ENCODE measurements around the gene TTYH3. TPM values are rescaled to one million over a fixed set of nuclear protein-coding genes. Genes with fewer than 3 reads are reported as not detected.
A peak's percentile ranks its signal among the peaks of the same experiment; 100 is the strongest.
"Not testable (repeated sequence)": the region's sequence is repeated elsewhere in the genome, so short reads cannot be mapped to it uniquely, and the experiment has no call there.

Gene TTYH3
- total RNA-seq, 4 donors from 2014 or later = 3.8 to 47.2 (median 25.2) TPM

- intact Hi-C loops (cut with DNase I; ENCODE audit: low total_unique reads) = no loop called here
- H3K4me1 ChIP-seq = peaks cover 0 to 7% of the 10 kb centered on the region in 2 donors
- TF ChIP-seq, protein P1, sequence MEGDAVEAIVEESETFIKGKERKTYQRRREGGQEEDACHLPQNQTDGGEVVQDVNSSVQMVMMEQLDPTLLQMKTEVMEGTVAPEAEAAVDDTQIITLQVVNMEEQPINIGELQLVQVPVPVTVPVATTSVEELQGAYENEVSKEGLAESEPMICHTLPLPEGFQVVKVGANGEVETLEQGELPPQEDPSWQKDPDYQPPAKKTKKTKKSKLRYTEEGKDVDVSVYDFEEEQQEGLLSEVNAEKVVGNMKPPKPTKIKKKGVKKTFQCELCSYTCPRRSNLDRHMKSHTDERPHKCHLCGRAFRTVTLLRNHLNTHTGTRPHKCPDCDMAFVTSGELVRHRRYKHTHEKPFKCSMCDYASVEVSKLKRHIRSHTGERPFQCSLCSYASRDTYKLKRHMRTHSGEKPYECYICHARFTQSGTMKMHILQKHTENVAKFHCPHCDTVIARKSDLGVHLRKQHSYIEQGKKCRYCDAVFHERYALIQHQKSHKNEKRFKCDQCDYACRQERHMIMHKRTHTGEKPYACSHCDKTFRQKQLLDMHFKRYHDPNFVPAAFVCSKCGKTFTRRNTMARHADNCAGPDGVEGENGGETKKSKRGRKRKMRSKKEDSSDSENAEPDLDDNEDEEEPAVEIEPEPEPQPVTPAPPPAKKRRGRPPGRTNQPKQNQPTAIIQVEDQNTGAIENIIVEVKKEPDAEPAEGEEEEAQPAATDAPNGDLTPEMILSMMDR (IDR thresholded peaks at IDR 0.05) = no peak
- no peak for TF ChIP-seq POLR2A (IDR thresholded peaks at IDR 0.05)
Observed at GRCh38 chr7:2675256-2675764, 43.5 kb downstream of the TTYH3 start.

DNA sequence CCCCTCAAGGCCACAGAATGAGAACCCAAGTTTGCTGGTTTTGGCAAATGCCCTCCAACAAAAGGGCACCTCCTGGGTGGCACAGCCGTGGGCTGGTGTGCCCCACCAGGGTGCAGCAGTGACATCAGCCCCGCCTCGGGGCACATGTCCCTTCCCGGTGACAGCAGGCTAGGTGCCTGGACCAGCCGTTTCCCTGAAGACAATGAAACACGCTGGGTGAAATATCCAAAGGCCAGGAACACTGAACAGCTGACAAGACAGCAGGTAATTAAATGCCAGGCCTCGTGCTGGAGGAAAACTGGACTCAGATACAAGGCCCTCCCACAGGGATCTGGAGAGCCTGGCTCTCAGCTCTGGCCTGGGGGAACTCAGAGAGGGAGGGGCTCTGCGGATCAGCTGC, 44.8 kb downstream of the TTYH3 start:
- H3K36me3 ChIP-seq; DNase-seq; H3K27ac ChIP-seq; intact Hi-C loops (cut with DNase I; ENCODE audit: low total_unique reads); H3K4me1 ChIP-seq; H3K9me3 ChIP-seq; H3K4me3 ChIP-seq; H3K27me3 ChIP-seq: not testable (repeated sequence)

More at GRCh38 chr7:2675256-2675764, 43.5 kb downstream of the TTYH3 start:
- no peaks in the 10 kb centered on the region for H3K9me3 ChIP-seq
- H3K36me3 ChIP-seq = no peaks in the 10 kb centered on the region
- no peak for DNase-seq
- H3K27ac ChIP-seq = no peak overlapping the region
- no peak overlapping the region for H3K4me3 ChIP-seq
- no peaks in the 10 kb centered on the region for H3K27me3 ChIP-seq

DNA sequence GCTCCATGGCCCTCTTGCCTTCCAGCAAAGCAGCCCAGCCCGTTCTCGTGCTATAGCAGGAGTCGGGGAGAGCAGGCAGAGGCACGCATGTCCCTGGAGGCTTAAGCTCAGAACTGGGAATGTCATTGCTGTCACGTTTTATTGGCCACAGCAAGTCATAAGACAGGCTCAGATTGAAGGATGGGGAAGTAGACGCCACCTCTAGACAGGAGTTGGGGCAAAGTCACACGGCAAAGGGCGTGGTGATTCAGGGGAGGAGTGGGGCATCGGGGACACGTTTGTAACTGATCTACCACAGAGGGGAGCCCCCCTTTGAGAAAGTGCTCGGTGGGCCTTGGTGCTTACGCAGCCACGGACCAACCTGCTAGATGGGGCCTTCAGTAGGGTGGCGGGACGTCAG, 46.7 kb downstream of the TTYH3 start:
- H3K9me3 ChIP-seq; intact Hi-C loops (cut with DNase I; ENCODE audit: low total_unique reads); H3K4me3 ChIP-seq; H3K36me3 ChIP-seq; H3K27me3 ChIP-seq; H3K4me1 ChIP-seq; H3K27ac ChIP-seq; DNase-seq: not testable (repeated sequence)

- H3K4me3 ChIP-seq; H3K27ac ChIP-seq; H3K27me3 ChIP-seq; intact Hi-C loops (cut with DNase I; ENCODE audit: low total_unique reads); H3K36me3 ChIP-seq; H3K9me3 ChIP-seq; DNase-seq; H3K4me1 ChIP-seq: not testable (repeated sequence)
Observed at GRCh38 chr7:2679135-2680127, 47.6 kb downstream of the TTYH3 start.

DNA sequence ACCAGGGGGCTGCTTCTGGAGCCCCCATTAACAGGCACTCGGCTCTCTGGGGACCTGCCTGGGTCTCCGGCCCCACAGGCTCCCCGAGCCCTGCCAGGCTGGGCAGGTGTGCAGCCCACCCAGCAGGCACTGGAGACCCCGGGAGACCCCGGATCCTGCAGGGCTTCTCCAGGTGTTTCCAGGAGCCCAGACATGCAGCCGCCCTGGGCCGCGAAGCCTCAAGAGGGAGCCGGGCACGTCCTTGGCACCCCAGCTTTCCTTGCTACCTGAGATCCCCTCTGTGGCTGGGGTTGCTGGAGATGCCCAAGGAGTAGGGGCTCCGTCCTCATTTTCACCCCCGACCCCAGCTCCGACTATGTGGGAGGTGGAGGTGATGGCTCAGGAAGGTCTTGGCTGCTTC, 48.5 kb downstream of the TTYH3 start:
- Histone ChIP-seq H3K36me3 (no peaks in the 10 kb centered on the region), H3K27ac (no peak overlapping the region), H3K4me3 (no peak overlapping the region), H3K4me1 (peaks cover 0 to 7% of the 10 kb centered on the region in 2 donors), H3K27me3 (no peaks in the 10 kb centered on the region), H3K9me3 (no peaks in the 10 kb centered on the region)
- TF ChIP-seq POLR2A (IDR thresholded peaks at IDR 0.05) = no peak
- TF ChIP-seq, protein P1 (IDR thresholded peaks at IDR 0.05) = no peak
- intact Hi-C loops (cut with DNase I; ENCODE audit: low total_unique reads) = no loop called here
- no peak for DNase-seq

DNA sequence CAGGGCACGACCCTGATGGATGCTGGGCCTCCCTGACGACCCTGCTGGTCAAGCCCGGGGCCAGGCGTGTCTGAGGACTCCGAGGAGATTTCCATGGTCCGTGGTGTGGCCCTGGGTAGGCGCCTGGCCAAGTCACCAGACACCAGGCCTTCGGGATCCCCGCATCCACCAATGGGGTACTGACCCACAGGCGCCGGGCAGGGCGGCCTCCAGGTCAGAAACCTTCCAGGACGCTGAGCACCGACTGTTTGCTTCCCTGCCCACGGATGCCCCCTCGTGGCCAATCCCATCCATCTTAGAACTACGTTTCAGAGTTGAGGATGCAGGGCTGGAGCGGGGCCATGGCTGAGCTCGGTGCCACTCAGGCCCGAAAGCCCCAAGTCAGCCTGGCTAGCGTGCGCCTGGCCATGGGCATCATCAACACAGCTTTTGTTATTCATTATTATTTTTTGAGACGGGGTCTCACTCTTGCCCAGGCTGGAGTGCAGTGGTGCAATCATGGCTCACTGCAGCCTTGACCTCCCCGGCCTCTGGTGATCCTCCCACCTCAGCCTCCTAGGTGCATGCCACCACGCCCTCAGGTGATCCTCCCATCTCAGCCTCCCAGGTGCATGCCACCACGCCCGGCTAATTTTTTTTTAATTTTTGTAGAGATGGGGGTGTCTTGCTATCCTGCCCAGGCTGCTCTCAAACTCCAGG, 49.2 kb downstream of the TTYH3 start:
- TF ChIP-seq, protein P1 (IDR thresholded peaks at IDR 0.05) = peak; percentile 58 to 77 (median 71)
- no peak for TF ChIP-seq POLR2A (IDR thresholded peaks at IDR 0.05)
- DNase-seq = peak; percentile 77 to 78
- H3K27ac ChIP-seq = no peak overlapping the region
- no peaks in the 10 kb centered on the region for H3K9me3 ChIP-seq
- intact Hi-C loops (cut with DNase I; ENCODE audit: low total_unique reads) = no loop called here
- H3K4me1 ChIP-seq = peaks cover 0 to 7% of the 10 kb centered on the region in 2 donors
- H3K36me3 ChIP-seq = no peaks in the 10 kb centered on the region
- H3K4me3 ChIP-seq = no peak overlapping the region
- no peaks in the 10 kb centered on the region for H3K27me3 ChIP-seq

All from uterus (tissue), 4 donors.